NCI-H82 (cell line): Measurements from ENCODE around the gene SPEG.

Experiments used
- DNase-seq: peaks from one replicate; lab custom pipeline; 2025; lab: John Stamatoyannopoulos, UW

The SPEG gene

GRCh38 chr2:219533930-219534661, 99.5 kb downstream of the SPEG start:
- no peak for DNase-seq

GRCh38 chr2:219536425-219536824, 101.8 kb downstream of the SPEG start:
- no peak for DNase-seq

GRCh38 chr2:219536967-219537366, 102.3 kb downstream of the SPEG start:
- no peak for DNase-seq

- no peak for DNase-seq
Measured at GRCh38 chr2:219537657-219538488, 103.2 kb downstream of the SPEG start.

- no peak for DNase-seq
Measured at GRCh38 chr2:219538504-219538951, 103.9 kb downstream of the SPEG start.

- DNase-seq = no peak
Measured at GRCh38 chr2:219538956-219539788, 104.5 kb downstream of the SPEG start.

- DNase-seq = no peak
Measured at GRCh38 chr2:219539926-219540678, 105.5 kb downstream of the SPEG start.

GRCh38 chr2:219540784-219541504, 106.3 kb downstream of the SPEG start:
- DNase-seq = no peak

- peak; percentile 92 for DNase-seq
Measured at GRCh38 chr2:219541611-219542180, 107.1 kb downstream of the SPEG start.

- peak; percentile 64 for DNase-seq
Measured at GRCh38 chr2:219542931-219543595, 108.4 kb downstream of the SPEG start.

- DNase-seq = peak; percentile 100
Measured at GRCh38 chr2:219543596-219544358, 109.1 kb downstream of the SPEG start, which contains the start of the genes CHPF and TMEM198. TSS of gene CHPF (minus strand) at chr2:219543809. CDS start at chr2:219543538, 271 bp downstream. TSS of gene TMEM198 (plus strand) at chr2:219544028. CDS start at chr2:219544728, 700 bp downstream.

GRCh38 chr2:219544567-219544966, 109.9 kb downstream of the SPEG start:
- no peak for DNase-seq

- no peak for DNase-seq
Measured at GRCh38 chr2:219545295-219545942, 110.8 kb downstream of the SPEG start.

GRCh38 chr2:219545943-219546352, 111.3 kb downstream of the SPEG start:
- no peak for DNase-seq

- no peak for DNase-seq
Measured at GRCh38 chr2:219547621-219548020, 113.0 kb downstream of the SPEG start.
